ENCODE results near the gene SLC20A1.
"Not testable (repeated sequence)": the region's sequence is repeated elsewhere in the genome, so short reads cannot be mapped to it uniquely, and the experiment has no call there.

SLC20A1 gene, protein sequence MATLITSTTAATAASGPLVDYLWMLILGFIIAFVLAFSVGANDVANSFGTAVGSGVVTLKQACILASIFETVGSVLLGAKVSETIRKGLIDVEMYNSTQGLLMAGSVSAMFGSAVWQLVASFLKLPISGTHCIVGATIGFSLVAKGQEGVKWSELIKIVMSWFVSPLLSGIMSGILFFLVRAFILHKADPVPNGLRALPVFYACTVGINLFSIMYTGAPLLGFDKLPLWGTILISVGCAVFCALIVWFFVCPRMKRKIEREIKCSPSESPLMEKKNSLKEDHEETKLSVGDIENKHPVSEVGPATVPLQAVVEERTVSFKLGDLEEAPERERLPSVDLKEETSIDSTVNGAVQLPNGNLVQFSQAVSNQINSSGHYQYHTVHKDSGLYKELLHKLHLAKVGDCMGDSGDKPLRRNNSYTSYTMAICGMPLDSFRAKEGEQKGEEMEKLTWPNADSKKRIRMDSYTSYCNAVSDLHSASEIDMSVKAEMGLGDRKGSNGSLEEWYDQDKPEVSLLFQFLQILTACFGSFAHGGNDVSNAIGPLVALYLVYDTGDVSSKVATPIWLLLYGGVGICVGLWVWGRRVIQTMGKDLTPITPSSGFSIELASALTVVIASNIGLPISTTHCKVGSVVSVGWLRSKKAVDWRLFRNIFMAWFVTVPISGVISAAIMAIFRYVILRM

DNA sequence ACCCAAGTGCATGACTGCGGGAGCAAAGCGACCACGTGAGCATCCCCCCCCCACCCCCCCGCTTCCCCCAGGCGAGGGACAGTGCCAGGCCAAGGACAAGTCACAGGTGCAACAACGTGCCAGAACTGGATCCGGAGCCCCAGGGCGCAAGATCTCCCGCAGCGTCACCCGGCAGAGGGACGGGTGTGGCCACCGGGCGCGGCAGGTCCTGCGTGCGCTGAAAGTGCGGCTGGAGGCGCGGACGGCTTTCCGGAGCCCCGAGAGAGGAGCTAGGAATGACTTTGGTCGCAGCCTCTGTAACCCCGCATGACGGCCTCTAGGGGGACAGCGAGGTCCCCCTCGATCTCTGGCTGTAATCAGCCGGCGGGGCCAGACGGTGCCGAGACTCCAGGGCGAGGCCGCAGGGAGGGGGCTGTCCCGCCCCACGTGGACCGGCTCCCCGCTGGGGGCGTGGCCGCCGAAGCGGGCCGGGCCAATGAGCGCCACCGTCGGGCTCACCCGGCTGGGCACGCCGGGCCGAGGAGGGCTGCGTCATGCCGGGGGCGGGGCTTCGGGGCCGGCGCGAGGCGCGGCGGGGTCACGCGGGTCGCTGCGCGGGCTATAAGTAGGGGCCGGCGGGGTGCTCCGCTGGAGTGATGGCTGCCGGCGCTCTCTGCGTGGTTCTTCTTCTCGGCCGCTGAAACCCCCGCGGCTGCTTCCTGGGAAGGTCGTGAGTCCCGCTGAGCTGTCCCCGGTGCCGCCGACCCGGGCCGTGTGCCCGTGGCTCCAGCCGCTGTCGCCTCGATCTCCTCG is at the start of gene SLC20A1:
TSS of gene SLC20A1 (plus strand) at position 630 of the 792 bp plus-strand sequence. CDS start 890 bp downstream, outside the sequence.
- DNase-seq (ENCODE audit: low spot score), result peak; percentile 98

DNA sequence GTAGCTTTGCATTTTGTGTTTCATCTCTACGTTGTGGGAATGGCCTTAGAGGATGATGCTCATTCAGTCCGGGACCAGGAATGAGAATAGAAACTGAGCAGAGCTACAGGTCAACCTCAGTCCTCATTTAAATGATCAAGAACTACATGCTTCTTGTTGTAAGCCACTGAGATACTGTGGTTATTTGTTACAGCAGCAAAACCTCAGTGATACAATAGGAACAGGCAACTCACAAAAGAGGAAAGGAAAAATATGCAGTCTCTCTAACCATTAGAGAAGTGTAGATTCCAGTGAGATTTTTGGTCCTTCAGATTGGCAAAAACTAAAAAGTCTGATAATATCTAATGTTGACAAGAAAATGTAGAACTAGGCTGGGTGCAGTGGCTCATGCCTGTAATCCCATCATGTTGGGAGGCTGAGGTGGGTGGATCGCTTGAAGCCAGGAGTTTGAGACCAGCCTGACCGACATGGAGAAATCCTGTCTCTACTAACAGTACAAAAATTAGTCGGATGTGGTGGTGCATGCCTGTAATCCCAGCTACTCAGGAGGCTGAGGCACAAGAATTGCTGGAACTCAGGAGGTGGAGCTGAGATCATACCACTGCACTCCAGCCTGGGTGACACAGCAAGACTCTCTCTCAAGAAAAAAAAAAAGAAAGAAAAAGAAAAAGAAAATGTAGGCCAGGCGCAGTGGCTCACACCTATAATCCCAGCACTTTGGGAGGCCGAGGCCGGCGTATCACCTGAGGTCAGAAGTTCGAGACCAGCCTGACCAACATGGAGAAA is 48.0 kb upstream of the SLC20A1 start:
- no peak for DNase-seq (ENCODE audit: low spot score)

DNA sequence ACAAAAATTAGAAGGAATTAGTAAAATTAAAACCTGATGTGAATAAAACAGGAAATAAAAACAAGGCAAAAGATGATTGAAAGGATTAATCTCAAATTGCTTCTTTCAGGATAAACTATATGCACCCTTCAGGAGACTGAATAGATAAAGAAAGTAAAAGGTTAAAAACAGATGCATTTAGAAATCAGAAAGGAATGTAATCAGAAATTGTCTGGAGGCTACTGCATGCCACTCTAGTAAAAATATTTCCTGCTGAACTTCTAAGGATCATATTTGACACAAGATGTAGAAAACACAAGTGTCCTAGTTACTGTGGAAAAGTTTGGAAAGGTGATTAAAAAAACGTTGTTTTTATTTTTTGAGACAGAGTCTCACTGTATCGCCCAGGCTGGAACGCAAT is 45.1 kb upstream of the SLC20A1 start:
- no peak for DNase-seq (ENCODE audit: low spot score)

DNA sequence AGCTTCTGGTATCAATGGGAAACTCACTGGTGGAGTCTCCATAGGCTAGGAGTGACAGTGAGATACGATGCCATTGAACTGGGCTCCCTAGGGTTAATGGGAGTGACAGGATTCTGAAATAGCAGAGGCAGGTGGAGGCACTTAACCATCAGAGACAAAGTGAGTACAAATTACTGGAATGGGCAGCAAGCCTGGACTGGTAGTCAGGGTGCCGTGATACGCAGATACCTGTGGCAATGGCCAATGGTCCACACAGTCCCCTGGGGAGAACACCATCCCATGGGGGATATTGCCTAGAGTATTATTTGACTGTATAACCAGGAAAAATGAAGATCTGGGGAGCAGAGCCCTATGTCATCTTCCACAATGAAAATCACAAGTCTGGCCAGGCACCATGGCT is 44.0 kb upstream of the SLC20A1 start:
- DNase-seq (ENCODE audit: low spot score), result no peak

DNA sequence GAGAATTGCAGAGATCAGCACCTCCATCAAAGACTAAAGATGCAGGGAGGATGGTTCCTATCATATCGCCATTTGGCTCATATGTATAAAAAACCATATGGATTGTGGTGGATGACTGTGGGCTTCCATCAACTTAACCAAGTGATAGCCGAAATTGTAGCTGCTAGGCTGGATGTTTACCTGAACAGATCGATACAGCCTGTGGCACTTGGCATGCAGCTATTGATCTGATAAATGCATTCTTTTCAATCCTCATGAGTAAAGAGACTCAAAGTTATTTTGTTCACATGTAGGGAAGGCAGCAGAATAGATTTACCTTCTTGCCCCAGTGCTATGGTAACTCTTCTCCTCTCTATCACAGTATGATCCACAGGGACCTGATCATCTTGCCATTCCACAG is 42.8 kb upstream of the SLC20A1 start:
- DNase-seq (ENCODE audit: low spot score), result no peak

DNA sequence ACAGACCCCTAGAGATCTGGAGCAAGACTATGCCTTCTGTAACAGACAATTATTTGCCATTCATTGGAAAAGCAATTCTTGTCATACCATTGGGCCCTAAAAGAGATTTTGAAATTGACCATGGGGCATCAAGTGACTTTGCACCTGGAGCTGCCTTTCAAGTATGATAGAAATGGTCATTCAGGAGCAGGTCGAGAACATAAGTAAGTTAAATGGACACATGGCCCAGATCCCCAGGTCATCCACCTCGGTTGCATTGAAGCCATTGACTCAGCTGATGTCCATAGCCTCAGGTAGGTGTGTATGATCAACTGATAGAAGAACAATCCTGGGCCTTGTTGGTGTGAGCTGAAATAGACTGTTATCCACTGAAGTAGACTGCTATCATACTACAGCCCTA is 42.0 kb upstream of the SLC20A1 start:
- DNase-seq (ENCODE audit: low spot score), result no peak

DNA sequence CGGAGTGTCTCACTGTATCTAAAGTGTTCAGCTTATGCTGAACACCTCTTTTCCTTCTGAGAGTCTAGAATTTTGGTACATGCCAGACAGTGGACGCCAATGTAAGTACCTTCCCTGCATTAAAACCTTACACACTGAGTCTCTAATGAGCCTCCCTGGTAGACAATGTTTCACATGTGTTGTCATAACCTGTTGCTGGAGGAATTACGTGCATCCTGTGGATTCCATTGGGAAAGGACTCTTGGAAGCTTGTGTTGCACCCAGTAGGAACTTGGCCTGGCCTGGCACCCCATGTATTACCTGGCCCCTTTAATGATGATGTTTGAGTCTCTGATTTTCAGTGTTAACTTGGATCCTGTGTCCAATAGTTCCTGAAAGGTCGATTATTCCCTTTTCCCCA is 40.8 kb upstream of the SLC20A1 start:
- DNase-seq (ENCODE audit: low spot score), result no peak

DNA sequence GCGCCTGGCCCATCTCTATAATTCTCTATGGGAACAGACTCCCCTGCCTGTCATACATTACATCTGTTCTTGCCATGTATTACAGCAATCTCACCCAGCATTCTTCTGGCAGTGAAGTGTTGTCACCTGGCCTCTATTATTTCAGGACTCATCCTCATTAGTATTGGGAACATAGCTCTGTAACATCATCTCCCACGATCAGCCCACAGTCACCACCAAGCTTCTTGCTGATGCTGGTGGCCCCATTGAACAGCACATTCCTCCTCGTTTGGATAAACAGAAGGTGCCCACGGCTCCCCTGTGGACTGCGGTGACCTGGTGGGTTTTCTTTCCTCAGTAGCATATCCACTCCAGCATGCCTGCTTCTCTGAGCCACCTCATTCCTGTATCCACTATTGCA is 39.8 kb upstream of the SLC20A1 start:
- DNase-seq (ENCODE audit: low spot score), result no peak

DNA sequence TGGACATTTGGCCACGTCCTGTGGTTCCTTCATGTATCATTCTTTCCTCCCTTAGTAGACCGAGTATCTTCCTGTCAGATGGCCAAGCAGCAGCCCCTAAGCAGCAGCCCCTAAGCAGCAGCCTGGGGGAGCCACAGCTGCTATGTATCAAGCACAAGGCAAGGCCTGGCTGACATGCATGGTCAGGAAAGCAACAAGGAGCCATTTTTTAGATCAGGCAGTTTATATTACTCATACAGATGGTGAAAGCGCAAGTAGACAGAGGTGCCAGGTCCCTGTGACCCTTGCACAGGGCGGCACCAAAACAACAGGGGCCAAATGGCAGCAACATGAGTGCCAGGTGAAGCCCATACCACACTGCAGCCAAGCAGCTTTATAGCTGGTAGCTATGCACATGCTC is 39.2 kb upstream of the SLC20A1 start:
- DNase-seq (ENCODE audit: low spot score), result no peak

DNA sequence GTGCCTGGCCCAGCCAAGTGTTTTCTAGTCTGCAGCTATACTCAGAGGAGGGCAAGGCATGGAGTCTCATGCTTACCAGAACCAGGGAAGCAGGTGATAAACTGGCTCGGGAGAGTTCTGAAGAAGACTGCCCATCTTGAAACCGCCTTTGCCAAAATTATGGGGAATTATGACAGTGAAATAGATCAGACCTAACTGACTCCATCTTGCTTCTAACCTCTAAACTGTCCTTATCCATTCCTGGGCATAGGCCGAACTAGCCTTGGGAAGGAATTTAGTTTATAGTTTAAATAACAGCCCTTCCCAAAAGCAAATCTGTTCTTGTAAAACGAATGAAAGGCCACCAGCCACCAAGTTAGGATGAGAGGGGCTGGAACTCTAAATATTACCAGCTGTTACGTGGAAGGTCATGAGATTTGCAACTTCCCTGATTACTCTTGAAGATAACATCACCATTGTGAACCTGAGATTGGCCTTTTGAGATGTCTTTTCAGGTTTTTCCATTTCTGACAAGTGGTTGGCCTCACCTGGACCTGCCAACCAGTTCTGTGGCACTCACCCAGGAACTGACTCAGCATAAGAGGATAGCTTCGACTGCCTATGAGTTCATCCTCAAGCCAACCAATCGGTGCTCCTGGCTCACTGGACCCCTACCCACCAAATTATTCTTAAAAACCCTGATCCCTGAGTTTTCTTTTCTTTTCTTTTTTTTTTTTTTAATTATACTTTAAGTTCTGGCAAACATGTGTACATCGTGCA is 37.9 kb upstream of the SLC20A1 start:
- no peak for DNase-seq (ENCODE audit: low spot score)

DNA sequence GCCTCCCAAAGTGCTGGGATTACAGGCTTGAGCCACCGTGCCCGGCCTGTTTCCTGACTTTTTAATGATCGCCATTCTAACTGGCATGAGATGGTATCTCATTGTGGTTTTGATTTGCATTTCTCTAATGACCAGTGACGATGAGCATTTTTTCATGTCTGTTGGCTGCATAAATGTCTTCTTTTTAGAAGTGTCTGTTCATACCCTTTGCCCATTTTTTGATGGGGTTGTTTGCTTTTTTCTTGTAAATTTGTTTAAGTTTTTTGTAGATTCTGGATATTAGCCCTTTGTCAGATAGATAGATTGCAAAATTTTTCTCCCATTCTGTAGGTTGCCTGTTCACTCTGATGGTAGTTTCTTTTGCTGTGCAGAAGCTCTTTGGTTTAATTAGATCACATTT is 36.4 kb upstream of the SLC20A1 start:
- DNase-seq (ENCODE audit: low spot score), result not testable (repeated sequence)

DNA sequence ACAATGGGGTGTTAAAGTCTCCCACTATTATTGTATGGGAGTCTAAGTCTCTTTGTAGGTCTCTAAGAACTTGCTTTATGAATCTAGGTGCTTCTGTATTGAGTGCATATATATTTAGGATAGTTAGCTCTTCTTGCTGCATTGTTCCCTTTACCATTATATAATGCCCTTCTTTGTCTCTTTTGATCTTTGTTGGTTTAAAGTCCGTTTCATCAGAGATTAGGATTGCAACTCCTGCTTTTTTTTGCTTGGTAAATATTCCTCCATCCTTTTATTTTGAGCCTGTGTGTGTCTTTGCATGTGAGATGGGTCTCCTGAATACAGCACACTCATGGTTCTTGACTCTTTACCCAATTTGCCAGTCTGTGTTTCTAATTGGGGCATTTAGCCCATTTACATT is 33.5 kb upstream of the SLC20A1 start:
- not testable (repeated sequence) for DNase-seq (ENCODE audit: low spot score)

DNA sequence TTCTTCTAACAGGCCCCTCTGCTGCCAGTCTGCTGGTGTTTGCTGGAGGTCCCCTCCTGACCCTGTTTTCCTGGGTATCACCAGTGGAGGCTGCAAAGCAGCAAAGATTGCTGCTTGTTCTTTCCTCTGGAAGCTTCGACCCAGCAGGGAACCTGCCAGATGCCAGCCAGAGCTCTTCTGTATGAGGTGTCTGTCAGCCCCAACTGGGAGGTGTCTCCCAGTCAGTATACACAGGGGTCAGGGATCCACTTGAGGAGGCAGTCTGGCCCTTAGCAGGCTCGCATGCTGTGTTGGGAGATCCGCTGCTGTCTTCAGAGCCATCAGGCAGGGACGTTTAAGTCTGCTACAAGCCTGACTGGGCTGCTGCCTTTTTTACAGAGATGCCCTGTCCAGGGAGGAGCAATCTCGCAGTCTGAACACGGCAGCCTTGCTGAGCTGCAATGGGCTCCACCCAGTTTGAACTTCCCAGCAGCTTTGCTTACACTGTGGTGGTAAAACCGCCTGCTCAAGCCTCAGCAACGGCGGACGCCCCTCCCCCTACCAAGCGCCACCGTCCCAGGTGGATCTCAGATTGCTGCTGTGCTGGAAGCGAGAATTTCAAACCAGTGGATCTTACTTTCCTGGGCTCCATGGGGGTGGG is 31.4 kb upstream of the SLC20A1 start:
- DNase-seq (ENCODE audit: low spot score), result no peak

DNA sequence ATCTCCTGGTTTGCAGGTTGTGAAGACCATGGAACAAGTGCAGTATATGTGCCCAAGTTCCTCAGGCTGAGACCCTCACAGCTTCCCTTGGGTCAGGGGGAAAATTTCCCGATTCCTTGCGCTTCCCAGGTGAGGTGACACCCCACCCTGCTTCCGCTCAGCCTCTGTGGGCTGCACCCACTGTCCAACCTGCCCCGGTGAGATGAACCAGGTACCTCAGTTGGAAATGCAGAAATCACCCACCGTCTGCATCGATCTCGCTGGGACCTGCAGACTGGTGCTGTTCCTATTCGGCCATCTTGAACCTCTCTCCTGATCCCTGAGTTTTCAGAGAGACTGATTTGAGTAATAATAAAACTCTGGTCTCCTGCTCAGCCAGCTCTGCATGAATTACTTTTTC is 30.7 kb upstream of the SLC20A1 start:
- no peak for DNase-seq (ENCODE audit: low spot score)

DNA sequence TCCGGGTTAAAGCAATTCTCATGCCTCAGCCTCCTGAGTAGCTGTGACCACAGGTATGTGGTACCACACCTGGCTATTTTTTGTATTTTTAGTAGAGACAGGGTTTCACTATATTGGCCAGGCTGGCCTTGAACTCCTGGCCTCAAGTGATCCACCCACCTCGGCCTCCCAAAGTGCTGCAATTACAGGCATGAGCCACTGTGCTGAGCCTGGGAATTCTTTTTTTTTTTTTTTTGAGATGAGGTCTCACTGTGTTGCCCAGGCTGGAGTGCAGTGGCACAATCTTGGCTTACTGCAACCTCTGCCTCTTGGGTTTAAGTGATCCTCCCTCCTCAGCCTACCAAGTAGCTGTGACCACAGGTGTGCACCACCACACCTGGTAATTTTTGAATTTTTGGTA is 29.9 kb upstream of the SLC20A1 start:
- DNase-seq (ENCODE audit: low spot score), result not testable (repeated sequence)

DNA sequence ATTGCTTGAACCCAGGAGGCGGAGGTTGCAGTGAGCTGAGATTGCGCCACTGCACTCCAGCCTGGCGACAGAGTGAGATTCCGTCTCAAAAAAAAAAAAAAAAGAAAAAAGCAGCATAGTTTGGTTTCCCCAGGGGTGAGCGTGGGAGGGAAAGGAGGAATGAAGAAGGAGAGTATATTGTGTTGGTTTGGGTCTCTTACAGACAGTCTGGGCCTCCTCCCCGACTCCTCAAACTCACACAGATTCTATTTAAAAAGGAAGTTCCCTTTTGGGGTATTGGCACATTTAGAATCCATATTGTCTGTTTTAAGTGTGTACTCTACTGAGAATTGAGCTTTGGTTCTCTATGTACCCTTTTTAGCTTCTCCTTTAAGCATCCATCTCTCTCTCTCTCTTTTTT is 27.4 kb upstream of the SLC20A1 start:
- no peak for DNase-seq (ENCODE audit: low spot score)

DNA sequence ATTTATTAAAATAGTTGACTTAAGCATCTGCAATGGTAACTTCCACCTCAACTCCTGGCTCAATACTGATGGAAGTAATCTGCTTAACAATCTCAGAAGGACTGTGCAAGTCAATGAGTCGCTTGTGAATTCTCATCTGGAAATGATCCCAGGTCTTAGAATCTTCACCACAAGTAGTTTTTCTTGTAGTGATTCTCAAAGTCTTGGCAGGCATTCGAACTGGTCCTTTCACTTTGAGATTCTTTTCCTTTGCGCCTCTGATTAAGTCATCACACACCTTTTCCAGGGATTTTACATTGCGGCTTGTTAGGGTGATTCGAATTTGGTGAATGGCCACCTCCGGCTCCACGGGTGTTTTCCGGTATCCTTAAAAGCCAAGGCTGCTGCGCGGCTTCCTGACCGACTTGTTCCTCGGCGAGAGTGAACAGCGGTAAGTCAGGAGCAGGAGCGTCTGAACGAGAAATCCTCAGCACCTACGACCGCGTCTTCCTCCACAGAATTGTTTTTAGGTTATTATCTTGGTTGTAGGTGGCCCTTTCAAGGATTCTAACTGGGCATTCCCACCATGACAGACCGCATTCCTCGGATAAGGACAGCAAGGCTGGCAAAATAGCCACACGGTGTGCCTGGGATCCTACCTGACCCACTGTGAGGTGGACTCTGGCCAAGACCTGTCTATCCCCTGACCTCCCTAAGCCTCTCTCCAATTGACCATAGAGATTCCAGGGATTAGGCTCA is 23.8 kb upstream of the SLC20A1 start:
- DNase-seq (ENCODE audit: low spot score), result no peak

DNA sequence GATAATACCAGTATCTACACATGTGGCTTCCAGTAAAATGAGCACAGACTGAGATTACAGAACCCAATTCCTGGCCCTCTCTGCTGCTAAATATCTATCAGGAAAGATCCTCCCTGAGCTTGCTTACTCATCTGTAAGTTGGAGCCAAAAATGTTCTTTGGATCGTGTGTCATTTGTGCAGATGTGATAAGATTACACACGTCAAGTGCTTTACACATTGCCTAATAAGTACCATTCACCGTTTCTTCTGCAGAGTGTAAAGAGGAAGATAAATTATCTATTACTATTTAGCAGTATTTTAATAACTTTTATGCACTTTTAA is 23.2 kb upstream of the SLC20A1 start:
- DNase-seq (ENCODE audit: low spot score), result no peak

DNA sequence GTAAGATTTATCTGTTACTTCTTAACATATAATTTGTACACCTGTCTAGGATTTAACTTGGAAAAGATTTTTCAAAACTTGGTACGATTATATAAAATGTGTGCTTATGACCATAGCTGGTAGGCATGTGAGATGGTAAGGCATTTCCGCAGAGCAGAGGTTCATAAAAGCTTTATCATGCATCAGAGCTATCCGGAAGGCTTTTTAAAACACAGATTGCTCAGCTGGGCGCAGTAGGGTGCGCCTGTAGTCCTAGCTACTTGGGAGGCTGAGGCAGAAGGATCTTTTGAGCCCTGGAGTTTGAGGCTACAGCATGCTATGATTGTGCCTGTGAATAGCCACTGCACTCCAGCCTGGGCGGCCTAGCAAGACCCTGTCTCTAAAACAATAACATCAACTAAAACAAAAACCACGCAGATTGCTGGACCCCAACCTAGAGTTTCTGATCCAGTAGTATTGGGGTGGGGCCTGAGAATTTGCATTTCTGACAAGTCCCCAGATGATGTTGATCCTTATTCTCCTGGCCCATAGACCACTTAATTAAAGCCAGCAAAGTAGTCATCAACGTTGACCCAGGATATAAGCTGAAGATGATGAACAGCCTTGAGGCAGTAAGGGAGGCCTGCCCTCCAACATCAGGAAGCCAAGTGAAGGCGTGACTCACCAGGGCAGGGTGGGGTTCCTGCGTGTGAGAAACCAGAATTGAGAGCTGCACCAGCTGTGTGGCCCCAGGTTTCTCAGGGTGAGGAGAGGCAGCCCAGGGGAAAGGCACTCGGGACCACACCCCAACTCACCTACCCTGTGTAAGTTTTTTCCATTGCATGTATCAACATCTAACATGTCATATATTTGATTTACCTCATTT is 21.6 kb upstream of the SLC20A1 start:
- peak; percentile 88 for DNase-seq (ENCODE audit: low spot score)
